WTC11 (cell line): ENCODE results near the gene JHY. TPM values are rescaled to one million over a fixed set of nuclear protein-coding genes. Genes with fewer than 3 reads are reported as not detected.
A peak's percentile ranks its signal among the peaks of the same experiment; 100 is the strongest.

ENCODE experiments used
- AR ChIP-seq: fragments of 250-450 bp; sonication (Bioruptor Pico); IDR thresholded peaks from 2 replicates; pipeline ENCODE4 v1.9.0; 2021; ENCODE audit warnings: mild to moderate bottlenecking
- ATF1 ChIP-seq: sonication (generic); formaldehyde crosslinking; IDR thresholded peaks from 2 replicates; pipeline ENCODE4 v1.8.1; 2023; ENCODE audit warnings: mild to moderate bottlenecking, moderate library complexity, missing genetic modification reagents
- ATF2 ChIP-seq: sonication (generic); formaldehyde crosslinking; IDR thresholded peaks from 2 replicates; pipeline ENCODE4 v1.8.1; 2022; ENCODE audit warnings: low read depth, missing genetic modification reagents, borderline replicate concordance
- ATF3 ChIP-seq: sonication (generic); formaldehyde crosslinking; conservative IDR thresholded peaks from 2 replicates; pipeline ENCODE4 v1.8.1; 2022; ENCODE audit warnings: mild to moderate bottlenecking, missing genetic modification reagents
- CBFB ChIP-seq: sonication (generic); formaldehyde crosslinking; IDR thresholded peaks from 2 replicates; pipeline ENCODE4 v1.8.1; 2022; ENCODE audit warnings: mild to moderate bottlenecking, low read depth, missing genetic modification reagents
- E2F1 ChIP-seq: sonication (generic); formaldehyde crosslinking; IDR thresholded peaks from 2 replicates; pipeline ENCODE4 v1.8.0; 2022; ENCODE audit warnings: mild to moderate bottlenecking, missing genetic modification reagents
- E2F4 ChIP-seq: sonication (generic); formaldehyde crosslinking; IDR thresholded peaks from 2 replicates; pipeline ENCODE4 v1.8.1; 2022; ENCODE audit warnings: low read depth, mild to moderate bottlenecking, moderate library complexity, missing genetic modification reagents, borderline replicate concordance
- ELF4 ChIP-seq: sonication (generic); formaldehyde crosslinking; IDR thresholded peaks from 2 replicates; pipeline ENCODE4 v1.8.1; 2022; ENCODE audit warnings: low read depth, mild to moderate bottlenecking, moderate library complexity, missing genetic modification reagents
- ESRRA ChIP-seq: sonication (generic); formaldehyde crosslinking; IDR thresholded peaks from 2 replicates; pipeline ENCODE4 v1.8.1; 2022; ENCODE audit warnings: mild to moderate bottlenecking, missing genetic modification reagents, borderline replicate concordance
- FOXJ3 ChIP-seq: sonication (generic); formaldehyde crosslinking; IDR thresholded peaks from 2 replicates; pipeline ENCODE4 v1.9.0; 2021; ENCODE audit warnings: missing genetic modification reagents, mild to moderate bottlenecking, borderline replicate concordance
- NR1H2 ChIP-seq: sonication (generic); formaldehyde crosslinking; IDR thresholded peaks from 2 replicates; pipeline ENCODE4 v1.9.0; 2021; ENCODE audit warnings: mild to moderate bottlenecking, moderate library complexity, missing genetic modification reagents
- OVOL2 ChIP-seq: fragments of 250-450 bp; sonication (Bioruptor Pico); IDR thresholded peaks from 2 replicates; pipeline ENCODE4 v1.9.0; 2021; ENCODE audit warnings: mild to moderate bottlenecking, borderline replicate concordance
- PRDM15 ChIP-seq: sonication (generic); formaldehyde crosslinking; IDR thresholded peaks from 2 replicates; pipeline ENCODE4 v1.8.0; 2022; ENCODE audit warnings: missing genetic modification reagents
- TEAD4 ChIP-seq: sonication (generic); formaldehyde crosslinking; IDR thresholded peaks from 2 replicates; pipeline ENCODE4 v1.8.0; 2022; ENCODE audit warnings: mild to moderate bottlenecking, missing genetic modification reagents
- USF1 ChIP-seq: sonication (generic); formaldehyde crosslinking; IDR thresholded peaks from 2 replicates; pipeline ENCODE4 v1.8.0; 2022; ENCODE audit warnings: mild to moderate bottlenecking, missing genetic modification reagents
- ZBTB43 ChIP-seq: sonication (generic); formaldehyde crosslinking; IDR thresholded peaks from 2 replicates; pipeline ENCODE4 v1.8.1; 2023; ENCODE audit warnings: mild to moderate bottlenecking, missing genetic modification reagents
- ZNF219 ChIP-seq: sonication (generic); formaldehyde crosslinking; IDR thresholded peaks from 2 replicates; pipeline ENCODE4 v1.8.0; 2023; ENCODE audit warnings: missing genetic modification reagents, mild to moderate bottlenecking, borderline replicate concordance
- ZNF317 ChIP-seq: sonication (generic); formaldehyde crosslinking; IDR thresholded peaks from 2 replicates; pipeline ENCODE4 v1.8.1; 2023; ENCODE audit warnings: low read depth, mild to moderate bottlenecking, moderate library complexity, missing genetic modification reagents, borderline replicate concordance
- ZNF396 ChIP-seq: fragments of 250-450 bp; sonication (Bioruptor Pico); IDR thresholded peaks from 2 replicates; pipeline ENCODE4 v1.8.0; 2021; ENCODE audit warnings: mild to moderate bottlenecking, moderate library complexity, borderline replicate concordance
- ZNF532 ChIP-seq: fragments of 250-450 bp; sonication (Bioruptor Pico); IDR thresholded peaks from 2 replicates; pipeline ENCODE4 v1.9.0; 2021; ENCODE audit warnings: mild to moderate bottlenecking, borderline replicate concordance
- total RNA-seq: library from RNA; stranded (reverse); gene quantifications from 3 replicates; pipeline ENCODE4 v1.2.3, GENCODE V29; 2021

Gene JHY
- total RNA-seq, 1 experiment from 2014 or later, result 1.6 TPM

- TF ChIP-seq USF1 (CRISPR knock-in tag), result peak; percentile 62
- no peak for TF ChIP-seq OVOL2 (CRISPR knock-in tag)
- no peak for TF ChIP-seq TEAD4 (CRISPR knock-in tag)
- TF ChIP-seq ZNF317 (CRISPR knock-in tag), result no peak
- no peak for TF ChIP-seq ZNF219 (CRISPR knock-in tag)
- TF ChIP-seq ATF2 (CRISPR knock-in tag), result no peak
- no peak for TF ChIP-seq ATF1
- no peak for TF ChIP-seq FOXJ3 (CRISPR knock-in tag)
- no peak for TF ChIP-seq ZBTB43
- no peak for TF ChIP-seq ATF3
- no peak for TF ChIP-seq ZNF396 (CRISPR knock-in tag)
- no peak for TF ChIP-seq NR1H2 (CRISPR knock-in tag)
- no peak for TF ChIP-seq CBFB (CRISPR knock-in tag)
- TF ChIP-seq ESRRA (CRISPR knock-in tag), result no peak
- TF ChIP-seq ZNF532 (CRISPR knock-in tag), result no peak
- no peak for TF ChIP-seq E2F4 (CRISPR knock-in tag)
- TF ChIP-seq PRDM15 (CRISPR knock-in tag), result 0 out of 2 replicates have a peak, but pooled peaks have one; percentile 16
- no peak for TF ChIP-seq AR (CRISPR knock-in tag)
- TF ChIP-seq ELF4, result no peak
- TF ChIP-seq E2F1 (CRISPR knock-in tag), result no peak
These were observed 95.1 kb downstream of the JHY start (continued) for GRCh38 chr11:122977470-122978298.
